Lung (tissue), 12 donors: ENCODE data around the gene DACH2. TPM values are rescaled to one million over a fixed set of nuclear protein-coding genes. Genes with fewer than 3 reads are reported as not detected.

Source experiments
- ATAC-seq: fragments of 200-7000 bp; cut with Tn5 transposase; one replicate; pipeline ENCODE4 v1.9.1; 2020; ENCODE audit warnings: moderate number of reproducible peaks; ENCODE audit not compliant: insufficient read depth, low FRiP score
- DNase-seq, 3 donors: peaks; one replicate each; pipeline ENCODE4 v3.0.0-alpha.2; 2013 to 2017
- H3K27ac ChIP-seq, 2 donors: one replicate each; pipeline ENCODE4 v1.5.1; 2013; ENCODE audit warnings: mild to moderate bottlenecking in 2 of 2, moderate library complexity in 2 of 2, control low read depth in 1 of 2, inconsistent platforms in 1 of 2, low read depth in 1 of 2, low read length in 1 of 2
- H3K27me3 ChIP-seq, 3 donors: one replicate each; pipeline ENCODE4 v1.5.1; 2013; ENCODE audit warnings: low read length in 2 of 3; ENCODE audit not compliant: control insufficient read depth in 3 of 3, insufficient read depth in 3 of 3
- H3K36me3 ChIP-seq, 4 donors: one replicate each; pipeline ENCODE4 v1.5.1; 2013; ENCODE audit warnings: low read length in 4 of 4, mild to moderate bottlenecking in 1 of 4, moderate library complexity in 1 of 4; ENCODE audit not compliant: control insufficient read depth in 4 of 4, insufficient read depth in 4 of 4
- H3K4me1 ChIP-seq, 5 donors: one replicate each; pipeline ENCODE4 v1.5.1; 2013; ENCODE audit warnings: low read length in 5 of 5, mild to moderate bottlenecking in 2 of 5, moderate library complexity in 1 of 5; ENCODE audit not compliant: control insufficient read depth in 5 of 5, insufficient read depth in 5 of 5
- H3K4me3 ChIP-seq: one replicate; pipeline ENCODE4 v1.5.1; 2013; ENCODE audit warnings: mild to moderate bottlenecking, control low read depth, moderate library complexity
- H3K9ac ChIP-seq, 2 donors: one replicate each; pipeline ENCODE4 v1.5.1; 2013; ENCODE audit warnings: low read length in 2 of 2, control low read depth in 1 of 2; ENCODE audit not compliant: insufficient read depth in 1 of 2
- H3K9me3 ChIP-seq, 4 donors: one replicate each; pipeline ENCODE4 v1.5.1; 2013; ENCODE audit warnings: low read length in 3 of 4, mild to moderate bottlenecking in 1 of 4, moderate library complexity in 1 of 4; ENCODE audit not compliant: control insufficient read depth in 4 of 4, insufficient read depth in 3 of 4
- WGBS, 2 donors: extraction: QIAGEN DNeasy Blood & Tissue Kit; methylation state at CpG; one replicate each; pipeline ENCODE4 v1.1.7; 2013; 5-methylcytosine and 5-hydroxymethylcytosine counted together
- polyA plus RNA-seq, 2 donors: library from polyadenylated mRNA; stranded (reverse); fragments of 200-250 nt; gene quantifications; one replicate each; pipeline ENCODE4 v1.2.1, GENCODE V29; 2013
- total RNA-seq, 2 donors: library from RNA; depleted of rRNA in 1 of 2; stranded (reverse); fragments of >200 nt in 1 of 2; gene quantifications; one replicate each; pipeline ENCODE4 v1.2.1, GENCODE V29; 2014 to 2021
- TF ChIP-seq, protein P1 (sequence below): IDR thresholded peaks from 2 replicates; pipeline ENCODE4 v1.5.1; 2012; ENCODE audit warnings: mild to moderate bottlenecking; ENCODE audit errors: control extremely low read depth, extremely low read depth
- donor health status: control.
- donor health status: control.
- donor health status: Bipolar disorder and iron deficiency.
- donor health status: healthy.
- donor health status: DM: yes; HTN: yes; CAD: no.

The DACH2 gene
- total and polyA plus RNA-seq, 4 donors = 0.03 to 4.6 TPM; not detected in 2

DNA sequence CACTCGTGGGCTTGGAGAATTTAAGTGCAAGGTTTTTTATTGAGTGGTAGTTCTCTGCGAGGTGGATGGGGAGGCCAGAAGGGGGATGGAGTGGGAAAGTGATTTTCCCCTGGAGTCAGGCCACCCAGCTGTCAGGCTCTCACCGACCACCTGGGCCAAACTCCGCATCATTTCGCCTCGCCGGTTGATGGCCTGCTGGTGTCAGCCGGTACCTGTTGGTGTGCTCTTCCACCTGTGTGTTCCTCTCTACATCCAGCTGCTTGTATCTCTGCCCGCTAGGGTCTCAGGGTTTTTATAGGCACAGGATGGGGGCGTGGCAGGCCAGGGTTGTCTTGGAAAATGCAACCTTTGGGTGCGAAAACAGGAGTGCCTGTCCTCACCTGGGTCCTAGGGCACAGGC, 200.9 kb downstream of the DACH2 start:
- no peak for ATAC-seq

DNA sequence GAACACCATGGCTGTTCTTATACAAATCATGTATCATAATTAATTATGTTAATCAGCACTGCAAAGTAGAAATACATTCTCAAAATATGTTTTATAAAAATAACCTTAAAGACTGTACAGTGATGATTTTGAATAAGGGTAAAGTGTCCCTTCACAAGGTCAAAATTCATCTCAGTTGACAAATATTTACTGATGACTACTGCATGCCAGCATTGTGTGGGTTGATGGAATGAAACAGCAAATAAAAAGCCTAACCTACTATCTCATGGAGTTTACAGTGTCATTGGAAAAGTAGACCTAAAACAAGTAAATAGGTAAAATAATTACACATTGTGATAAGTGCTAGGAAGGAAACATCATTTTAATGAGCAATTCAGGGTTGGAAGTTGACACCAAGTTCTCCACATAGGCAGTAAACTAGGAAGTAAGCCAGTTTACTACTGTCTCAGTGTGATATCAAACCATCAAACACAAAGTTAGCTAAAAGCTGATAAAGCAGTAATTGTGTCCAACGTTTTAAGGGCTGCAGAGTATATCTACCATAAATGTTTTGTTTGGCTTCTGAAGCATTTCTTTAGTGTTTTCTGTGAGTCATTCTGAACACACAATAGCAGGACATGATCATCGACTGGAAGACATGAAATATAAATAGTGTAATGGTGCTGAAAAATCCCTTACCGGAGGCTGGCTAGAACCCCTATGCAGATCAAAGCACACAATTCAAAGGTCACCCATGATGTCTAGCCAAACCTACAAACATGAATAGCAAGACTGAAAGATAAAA, 221.8 kb downstream of the DACH2 start:
- H3K27me3 ChIP-seq = no peaks in the 10 kb centered on the region
- TF ChIP-seq, protein P1, sequence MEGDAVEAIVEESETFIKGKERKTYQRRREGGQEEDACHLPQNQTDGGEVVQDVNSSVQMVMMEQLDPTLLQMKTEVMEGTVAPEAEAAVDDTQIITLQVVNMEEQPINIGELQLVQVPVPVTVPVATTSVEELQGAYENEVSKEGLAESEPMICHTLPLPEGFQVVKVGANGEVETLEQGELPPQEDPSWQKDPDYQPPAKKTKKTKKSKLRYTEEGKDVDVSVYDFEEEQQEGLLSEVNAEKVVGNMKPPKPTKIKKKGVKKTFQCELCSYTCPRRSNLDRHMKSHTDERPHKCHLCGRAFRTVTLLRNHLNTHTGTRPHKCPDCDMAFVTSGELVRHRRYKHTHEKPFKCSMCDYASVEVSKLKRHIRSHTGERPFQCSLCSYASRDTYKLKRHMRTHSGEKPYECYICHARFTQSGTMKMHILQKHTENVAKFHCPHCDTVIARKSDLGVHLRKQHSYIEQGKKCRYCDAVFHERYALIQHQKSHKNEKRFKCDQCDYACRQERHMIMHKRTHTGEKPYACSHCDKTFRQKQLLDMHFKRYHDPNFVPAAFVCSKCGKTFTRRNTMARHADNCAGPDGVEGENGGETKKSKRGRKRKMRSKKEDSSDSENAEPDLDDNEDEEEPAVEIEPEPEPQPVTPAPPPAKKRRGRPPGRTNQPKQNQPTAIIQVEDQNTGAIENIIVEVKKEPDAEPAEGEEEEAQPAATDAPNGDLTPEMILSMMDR = no peak
- DNase-seq = peak in 2 of 3 donors; percentile 11 to 15
- H3K36me3 ChIP-seq = no peaks in the 10 kb centered on the region
- no peak for ATAC-seq
- no peak overlapping the region for H3K27ac ChIP-seq
- H3K4me3 ChIP-seq = no peak overlapping the region
- no peaks in the 10 kb centered on the region for H3K9me3 ChIP-seq
- WGBS, 2 donors = 31 to 38% methylated on average over 3 of the region's 3 CpGs
- no peaks in the 10 kb centered on the region for H3K4me1 ChIP-seq
- H3K9ac ChIP-seq = no peak overlapping the region

More for the DNA sequence above, 200.9 kb downstream of the DACH2 start:
- WGBS, 2 donors = 84 to 86% methylated on average over 10 to 11 of the region's 11 CpGs
- peaks cover 0 to 6% (median 0%) of the 10 kb centered on the region in 4 donors for H3K9me3 ChIP-seq
- H3K9ac ChIP-seq = no peak overlapping the region
- DNase-seq = no peak
- no peaks in the 10 kb centered on the region for H3K4me1 ChIP-seq
- no peaks in the 10 kb centered on the region for H3K36me3 ChIP-seq
- TF ChIP-seq, protein P1 = no peak
- no peak overlapping the region for H3K4me3 ChIP-seq
- H3K27me3 ChIP-seq = peaks cover 0 to 3% (median 0%) of the 10 kb centered on the region in 3 donors
- no peak overlapping the region for H3K27ac ChIP-seq

DNA sequence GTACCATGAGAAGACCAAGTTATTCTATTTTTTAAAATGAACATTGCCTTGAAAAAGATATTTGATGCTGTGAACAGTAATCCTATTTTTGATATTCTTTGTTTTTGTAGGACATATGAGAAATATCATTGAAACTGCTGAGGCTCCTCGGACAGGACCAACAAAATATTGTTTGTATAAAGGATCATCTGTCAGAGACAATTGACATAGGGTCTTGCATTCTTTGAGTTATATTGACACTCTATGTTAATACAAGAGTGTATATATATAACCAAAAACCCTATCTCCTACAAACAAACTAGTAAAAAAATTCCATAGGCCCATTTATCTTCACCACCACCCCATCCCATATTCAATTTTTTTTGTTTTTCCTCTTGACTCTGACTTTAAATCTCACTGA, 222.7 kb downstream of the DACH2 start:
- 55 to 81% methylated on average over 1 of the region's 1 CpG for WGBS, 2 donors
- TF ChIP-seq, protein P1 = no peak

More for the DNA sequence above, 222.7 kb downstream of the DACH2 start:
- DNase-seq (no peak), ATAC-seq (no peak)
- H3K4me1 ChIP-seq = no peaks in the 10 kb centered on the region
- peaks cover 0 to under 1% (median 0%) of the 10 kb centered on the region in 3 donors for H3K27me3 ChIP-seq
- no peak overlapping the region for H3K27ac ChIP-seq
- no peak overlapping the region for H3K9ac ChIP-seq
- H3K36me3 ChIP-seq = no peaks in the 10 kb centered on the region
- no peaks in the 10 kb centered on the region for H3K9me3 ChIP-seq
- no peak overlapping the region for H3K4me3 ChIP-seq
